GM23338 (cell line): ENCODE results near the gene TTF1. TPM values are rescaled to one million over a fixed set of nuclear protein-coding genes. Genes with fewer than 3 reads are reported as not detected.

Experiments
- ATAC-seq: fragments of 200-7000 bp; cut with Tn5 transposase; 3 replicates; pipeline ENCODE4 v1.9.1; 2020
- DNase-seq: peaks from one replicate; pipeline ENCODE4 v3.0.0-alpha.2; 2015; ENCODE audit warnings: low spot score
- H2AFZ ChIP-seq: fragments of 200-600 bp; sonication (generic); 2 replicates; pipeline ENCODE4 v1.8.0; 2016; ENCODE audit warnings: antibody characterized with exemption, mild to moderate bottlenecking, moderate library complexity
- H3F3A ChIP-seq: fragments of 200-600 bp; sonication (generic); replicated peaks from 2 replicates; pipeline ENCODE4 v1.8.0; 2017; ENCODE audit warnings: antibody characterized with exemption, mixed run types, low read depth
- H3K27ac ChIP-seq: fragments of 200-600 bp; sonication (generic); 2 replicates; pipeline ENCODE4 v1.6.1; 2016; ENCODE audit warnings: low read depth
- H3K27me3 ChIP-seq: fragments of 200-600 bp; sonication (generic); 2 replicates; pipeline ENCODE4 v1.8.0; 2016; ENCODE audit warnings: mild to moderate bottlenecking, mixed run types, moderate library complexity; ENCODE audit not compliant: insufficient read depth
- H3K36me3 ChIP-seq: fragments of 200-600 bp; sonication (generic); 2 replicates; pipeline ENCODE4 v1.8.0; 2016; ENCODE audit warnings: mild to moderate bottlenecking; ENCODE audit not compliant: insufficient read depth
- H3K4me1 ChIP-seq: fragments of 200-600 bp; sonication (generic); 2 replicates; pipeline ENCODE4 v1.8.0; 2016; ENCODE audit warnings: mild to moderate bottlenecking, moderate library complexity; ENCODE audit not compliant: insufficient read depth
- H3K4me2 ChIP-seq: fragments of 200-600 bp; sonication (generic); 2 replicates; pipeline ENCODE4 v1.7.1; 2017; ENCODE audit warnings: mixed run types
- H3K4me3 ChIP-seq: fragments of 200-600 bp; sonication (generic); 2 replicates; pipeline ENCODE4 v1.6.1; 2016; ENCODE audit warnings: mixed run types
- H3K79me2 ChIP-seq: fragments of 200-600 bp; sonication (generic); replicated peaks from 2 replicates; pipeline ENCODE4 v1.8.0; 2017; ENCODE audit warnings: mild to moderate bottlenecking; ENCODE audit not compliant: insufficient read depth
- H3K9me2 ChIP-seq: fragments of 200-600 bp; sonication (generic); 2 replicates; pipeline ENCODE4 v1.8.0; 2017; ENCODE audit not compliant: insufficient read depth
- H4K20me1 ChIP-seq: fragments of 200-600 bp; sonication (generic); replicated peaks from 2 replicates; pipeline ENCODE4 v1.8.0; 2017; ENCODE audit warnings: mild to moderate bottlenecking; ENCODE audit not compliant: insufficient read depth
- H3K27ac Mint-ChIP-seq: 2 replicates; pipeline ENCODE4 v1.8.0; 2020; ENCODE audit warnings: inconsistent platforms, mild to moderate bottlenecking, moderate library complexity, mixed read lengths
- H3K27me3 Mint-ChIP-seq: 3 replicates; pipeline ENCODE4 v1.8.0; 2022; ENCODE audit warnings: low read depth, mild to moderate bottlenecking, moderate library complexity, mixed read lengths, inconsistent platforms; ENCODE audit not compliant: insufficient read depth, poor library complexity
- H3K36me3 Mint-ChIP-seq: 3 replicates; pipeline ENCODE4 v1.8.0; 2021; ENCODE audit warnings: low read depth, mild to moderate bottlenecking, inconsistent platforms, moderate library complexity, mixed read lengths
- H3K4me1 Mint-ChIP-seq: 3 replicates; pipeline ENCODE4 v1.8.0; 2020; ENCODE audit warnings: mild to moderate bottlenecking, inconsistent platforms, mixed read lengths
- H3K4me3 Mint-ChIP-seq: 3 replicates; pipeline ENCODE4 v1.8.0; 2021; ENCODE audit warnings: moderate library complexity, mild to moderate bottlenecking, inconsistent platforms, mixed read lengths
- H3K9me3 Mint-ChIP-seq: 3 replicates; pipeline ENCODE4 v1.8.0; 2020; ENCODE audit warnings: moderate library complexity, mild to moderate bottlenecking, inconsistent platforms, mixed read lengths
- CTCF ChIP-seq, 2 experiments: fragments of 200-600 bp in 1 of 2; sonication (generic) in 1 of 2; conservative IDR thresholded peaks; 2 replicates each; pipeline versions ENCODE4 v1.5.1 to v1.6.1; 2016 to 2017; ENCODE audit warnings: antibody characterized with exemption in 2 of 2, low read depth in 2 of 2, mild to moderate bottlenecking in 2 of 2, moderate library complexity in 1 of 2
- ETS1 ChIP-seq: IDR thresholded peaks from 2 replicates; pipeline ENCODE4 v1.6.1; 2016; ENCODE audit warnings: antibody characterized with exemption
- ZNF331 ChIP-seq: fragments of 250-450 bp; sonication (Bioruptor Pico); IDR thresholded peaks from 2 replicates; pipeline ENCODE4 v1.5.0; 2020; ENCODE audit warnings: low read depth, mild to moderate bottlenecking, moderate library complexity
- polyA plus RNA-seq: library from polyadenylated mRNA; unstranded; fragments of >200 nt; fragmentation: Nextera tagmentation; extraction: Ambion mirVana; gene quantifications from 2 replicates; pipeline ENCODE4 v1.2.1, GENCODE V29; 2016
- total RNA-seq: library from RNA; depleted of rRNA; stranded (reverse); fragments of >200 nt; shearing (Covaris generic); gene quantifications from 2 replicates; pipeline ENCODE4 v1.2.3, GENCODE V29; 2014
- TF ChIP-seq, protein P1 (sequence below): IDR thresholded peaks from one replicate; pipeline ENCODE4 v1.6.1; 2018; ENCODE audit warnings: antibody characterized with exemption; ENCODE audit not compliant: unreplicated experiment

TTF1 gene
- total and polyA plus RNA-seq, 2 experiments from 2014 or later = 14.9 to 25.0 TPM

DNA sequence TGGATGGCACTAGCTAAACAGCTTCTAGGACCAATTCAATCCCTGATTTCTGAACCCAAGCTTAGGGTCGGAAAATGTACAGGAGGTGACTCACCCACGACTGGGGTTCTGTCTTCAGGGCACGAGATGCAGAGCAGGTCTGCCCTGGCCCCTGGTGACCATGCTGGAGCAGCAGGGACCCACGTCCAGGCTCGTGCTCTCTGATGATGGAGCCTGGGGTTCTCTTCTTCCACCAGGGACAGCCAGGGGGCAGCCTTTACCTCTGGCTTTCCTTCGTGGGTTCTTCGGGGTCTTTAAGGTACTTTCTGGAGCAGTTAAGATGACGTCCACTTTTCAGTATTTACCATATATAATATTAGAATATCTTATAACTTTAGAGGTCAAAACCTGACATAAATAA lies 5.4 kb upstream of the TTF1 start:
- no peak overlapping the region for H2AFZ ChIP-seq
- no peaks in the 10 kb centered on the region for H3K36me3 ChIP-seq
- Mint-ChIP-seq H3K9me3 (no peaks in the 10 kb centered on the region), H3K27me3 (peaks cover 36% of the 10 kb centered on the region), H3K4me1 (peaks cover 27% of the 10 kb centered on the region), H3K4me3 (no peak overlapping the region), H3K36me3 (no peaks in the 10 kb centered on the region), H3K27ac (no peak overlapping the region)
- no peak overlapping the region for H3K4me2 ChIP-seq
- DNase-seq (peak; percentile 83), ATAC-seq (peak; percentile 51)
- H3K79me2 ChIP-seq = no peaks in the 10 kb centered on the region
- H3K4me1 ChIP-seq = peaks cover 25% of the 10 kb centered on the region
- H3K27ac ChIP-seq = no peak overlapping the region
- H3K9me2 ChIP-seq = no peaks in the 10 kb centered on the region
- H4K20me1 ChIP-seq = no peaks in the 10 kb centered on the region; the same call in 1 of the 2 replicates
- H3K4me3 ChIP-seq = no peak overlapping the region
- H3K27me3 ChIP-seq = peaks cover 30% of the 10 kb centered on the region
- H3F3A ChIP-seq = no peaks in the 10 kb centered on the region; the same call in 1 of the 2 replicates
- TF ChIP-seq ZNF331 (CRISPR knock-in tag) (no peak), CTCF (conservative IDR thresholded peaks at IDR 0.05; ENCODE audit: low read depth in 2 of 2) (peak; percentile 72 to 85), ETS1 (no peak)
- TF ChIP-seq, protein P1, sequence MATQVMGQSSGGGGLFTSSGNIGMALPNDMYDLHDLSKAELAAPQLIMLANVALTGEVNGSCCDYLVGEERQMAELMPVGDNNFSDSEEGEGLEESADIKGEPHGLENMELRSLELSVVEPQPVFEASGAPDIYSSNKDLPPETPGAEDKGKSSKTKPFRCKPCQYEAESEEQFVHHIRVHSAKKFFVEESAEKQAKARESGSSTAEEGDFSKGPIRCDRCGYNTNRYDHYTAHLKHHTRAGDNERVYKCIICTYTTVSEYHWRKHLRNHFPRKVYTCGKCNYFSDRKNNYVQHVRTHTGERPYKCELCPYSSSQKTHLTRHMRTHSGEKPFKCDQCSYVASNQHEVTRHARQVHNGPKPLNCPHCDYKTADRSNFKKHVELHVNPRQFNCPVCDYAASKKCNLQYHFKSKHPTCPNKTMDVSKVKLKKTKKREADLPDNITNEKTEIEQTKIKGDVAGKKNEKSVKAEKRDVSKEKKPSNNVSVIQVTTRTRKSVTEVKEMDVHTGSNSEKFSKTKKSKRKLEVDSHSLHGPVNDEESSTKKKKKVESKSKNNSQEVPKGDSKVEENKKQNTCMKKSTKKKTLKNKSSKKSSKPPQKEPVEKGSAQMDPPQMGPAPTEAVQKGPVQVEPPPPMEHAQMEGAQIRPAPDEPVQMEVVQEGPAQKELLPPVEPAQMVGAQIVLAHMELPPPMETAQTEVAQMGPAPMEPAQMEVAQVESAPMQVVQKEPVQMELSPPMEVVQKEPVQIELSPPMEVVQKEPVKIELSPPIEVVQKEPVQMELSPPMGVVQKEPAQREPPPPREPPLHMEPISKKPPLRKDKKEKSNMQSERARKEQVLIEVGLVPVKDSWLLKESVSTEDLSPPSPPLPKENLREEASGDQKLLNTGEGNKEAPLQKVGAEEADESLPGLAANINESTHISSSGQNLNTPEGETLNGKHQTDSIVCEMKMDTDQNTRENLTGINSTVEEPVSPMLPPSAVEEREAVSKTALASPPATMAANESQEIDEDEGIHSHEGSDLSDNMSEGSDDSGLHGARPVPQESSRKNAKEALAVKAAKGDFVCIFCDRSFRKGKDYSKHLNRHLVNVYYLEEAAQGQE = no peak

GRCh38 chr9:132411091-132411508 lies 4.5 kb upstream of the TTF1 start:
- Histone ChIP-seq H3K4me3 (peak overlapping the region; percentile 77), H3K4me1 (peaks cover 28% of the 10 kb centered on the region), H4K20me1 (no peaks in the 10 kb centered on the region; the same call in 1 of the 2 replicates), H3F3A (no peaks in the 10 kb centered on the region; the same call in 1 of the 2 replicates), H3K4me2 (peak overlapping the region; percentile 95), H3K27me3 (peaks cover 30% of the 10 kb centered on the region), H3K27ac (no peak overlapping the region), H3K36me3 (no peaks in the 10 kb centered on the region), H2AFZ (peak overlapping the region; percentile 94), H3K79me2 (peaks cover 4% of the 10 kb centered on the region), H3K9me2 (no peaks in the 10 kb centered on the region)
- H3K27me3 Mint-ChIP-seq = peaks cover 36% of the 10 kb centered on the region
- H3K4me3 Mint-ChIP-seq = peak overlapping the region; percentile 73
- peak; percentile 96 for DNase-seq
- H3K9me3 Mint-ChIP-seq = no peaks in the 10 kb centered on the region
- TF ChIP-seq ZNF331 (CRISPR knock-in tag) (no peak), CTCF (conservative IDR thresholded peaks at IDR 0.05; ENCODE audit: low read depth in 2 of 2) (peak; percentile 80 to 97)
- no peak overlapping the region for H3K27ac Mint-ChIP-seq
- no peaks in the 10 kb centered on the region for H3K36me3 Mint-ChIP-seq
- peak; percentile 70 for ATAC-seq
- H3K4me1 Mint-ChIP-seq = peaks cover 30% of the 10 kb centered on the region
